HG03354 (cell line): Measurements from ENCODE around the gene NXNL2.

ENCODE experiments used
- ATAC-seq: cut with Tn5 transposase; IDR thresholded peaks from one replicate; pipeline ENCODE4 v1.9.1; 2021; ENCODE audit warnings: mild to moderate bottlenecking; ENCODE audit not compliant: unreplicated experiment, poor library complexity, severe bottlenecking

The NXNL2 gene

GRCh38 chr9:88530051-88530450 lies 4.9 kb upstream of the NXNL2 start:
- ATAC-seq, result no peak

GRCh38 chr9:88531920-88532698 lies 2.9 kb upstream of the NXNL2 start:
- no peak for ATAC-seq

- no peak for ATAC-seq
These were observed 975 bp upstream of the NXNL2 start for GRCh38 chr9:88533951-88534455.

- ATAC-seq, result no peak
These were observed 446 bp downstream of the NXNL2 start for GRCh38 chr9:88535226-88536022.

GRCh38 chr9:88536023-88536324 lies 996 bp downstream of the NXNL2 start:
- ATAC-seq, result no peak

- ATAC-seq, result no peak
These were observed 2.2 kb downstream of the NXNL2 start for GRCh38 chr9:88536951-88537760.

- no peak for ATAC-seq
These were observed 2.7 kb downstream of the NXNL2 start for GRCh38 chr9:88537761-88538091.

- no peak for ATAC-seq
These were observed 3.5 kb downstream of the NXNL2 start for GRCh38 chr9:88538311-88539085.

GRCh38 chr9:88539246-88539645 lies 4.3 kb downstream of the NXNL2 start:
- no peak for ATAC-seq

- ATAC-seq, result no peak
These were observed 5.3 kb downstream of the NXNL2 start for GRCh38 chr9:88540251-88540763.

- no peak for ATAC-seq
These were observed 9.3 kb downstream of the NXNL2 start for GRCh38 chr9:88544245-88544644.

GRCh38 chr9:88551546-88552137 lies 16.7 kb downstream of the NXNL2 start:
- ATAC-seq, result no peak

GRCh38 chr9:88553350-88553749 lies 18.4 kb downstream of the NXNL2 start:
- no peak for ATAC-seq

- ATAC-seq, result no peak
These were observed 20.4 kb downstream of the NXNL2 start for GRCh38 chr9:88555268-88555980.

- ATAC-seq, result no peak
These were observed 24.7 kb downstream of the NXNL2 start for GRCh38 chr9:88559661-88560060.

GRCh38 chr9:88567870-88568269 lies 32.9 kb downstream of the NXNL2 start:
- no peak for ATAC-seq

GRCh38 chr9:88571419-88571818 lies 36.4 kb downstream of the NXNL2 start:
- ATAC-seq, result no peak

- ATAC-seq, result no peak
These were observed 37.7 kb downstream of the NXNL2 start for GRCh38 chr9:88572684-88573083.

- no peak for ATAC-seq
These were observed 40.0 kb downstream of the NXNL2 start for GRCh38 chr9:88574953-88575352.
